Mesendoderm (in vitro differentiated cells): ENCODE results near the gene SEC14L2.

Experiments used
- DNase-seq: peaks from one replicate; pipeline ENCODE4 v3.0.0; 2013
- H2AK5ac ChIP-seq: 2 replicates; pipeline ENCODE4 v1.6.1; 2013; ENCODE audit warnings: low read length, inconsistent platforms
- H2BK120ac ChIP-seq: 2 replicates; pipeline ENCODE4 v1.6.1; 2013; ENCODE audit warnings: low read depth, mild to moderate bottlenecking, low read length, moderate library complexity, mixed read lengths
- H2BK15ac ChIP-seq: replicated peaks from 2 replicates; pipeline ENCODE4 v1.6.1; 2013; ENCODE audit warnings: low read depth, mild to moderate bottlenecking, moderate library complexity
- H2BK5ac ChIP-seq: 2 replicates; pipeline ENCODE4 v1.6.1; 2013; ENCODE audit warnings: low read length, inconsistent platforms
- H3K18ac ChIP-seq: 2 replicates; pipeline ENCODE4 v1.6.1; 2013; ENCODE audit warnings: mild to moderate bottlenecking, low read length, mixed read lengths
- H3K23ac ChIP-seq: one replicate; pipeline ENCODE4 v1.6.1; 2013; ENCODE audit warnings: low read length
- H3K27ac ChIP-seq: 2 replicates; pipeline ENCODE4 v1.5.1; 2013; ENCODE audit warnings: low read depth, mild to moderate bottlenecking, inconsistent platforms, low read length, moderate library complexity
- H3K27me3 ChIP-seq: 2 replicates; pipeline ENCODE4 v1.6.1; 2013; ENCODE audit warnings: low read length, control low read depth, mild to moderate bottlenecking, inconsistent platforms; ENCODE audit not compliant: insufficient read depth, poor library complexity
- H3K36me3 ChIP-seq: 2 replicates; pipeline ENCODE4 v1.6.1; 2013; ENCODE audit warnings: low read length, inconsistent platforms; ENCODE audit not compliant: control insufficient read depth, insufficient read depth
- H3K4ac ChIP-seq: one replicate; pipeline ENCODE4 v1.6.1; 2013; ENCODE audit warnings: low read depth, mild to moderate bottlenecking, low read length, moderate library complexity
- H3K4me1 ChIP-seq: 2 replicates; pipeline ENCODE4 v1.6.1; 2013; ENCODE audit warnings: low read depth, low read length, inconsistent platforms; ENCODE audit not compliant: control insufficient read depth
- H3K4me2 ChIP-seq: 2 replicates; pipeline ENCODE4 v1.6.1; 2013; ENCODE audit warnings: low read length
- H3K4me3 ChIP-seq: 2 replicates; pipeline ENCODE4 v1.5.1; 2013; ENCODE audit warnings: mild to moderate bottlenecking, low read length
- H3K56ac ChIP-seq: one replicate; pipeline ENCODE4 v1.6.1; 2013; ENCODE audit warnings: low read length
- H3K79me1 ChIP-seq: 2 replicates; pipeline ENCODE4 v1.6.1; 2013; ENCODE audit warnings: low read length, inconsistent platforms
- H3K79me2 ChIP-seq: 2 replicates; pipeline ENCODE4 v1.6.1; 2013; ENCODE audit warnings: mild to moderate bottlenecking, low read length; ENCODE audit not compliant: control insufficient read depth, insufficient read depth
- H3K9ac ChIP-seq: 2 replicates; pipeline ENCODE4 v1.6.1; 2013; ENCODE audit warnings: low read length, inconsistent platforms
- H4K5ac ChIP-seq: one replicate; pipeline ENCODE4 v1.6.1; 2013; ENCODE audit warnings: low read length
- H4K8ac ChIP-seq: one replicate; pipeline ENCODE4 v1.6.1; 2013; ENCODE audit warnings: low read depth, mild to moderate bottlenecking, control low read depth, low read length, moderate library complexity
- WGBS: extraction: QIAGEN DNeasy Blood & Tissue Kit; methylation state at CpG from one replicate; pipeline ENCODE4 v1.1.7; 2013; ENCODE audit warnings: low lambda C conversion rate, missing lambda C conversion rate; ENCODE audit not compliant: insufficient coverage; ENCODE audit errors: extremely low coverage; 5-methylcytosine and 5-hydroxymethylcytosine counted together

The SEC14L2 gene

DNA sequence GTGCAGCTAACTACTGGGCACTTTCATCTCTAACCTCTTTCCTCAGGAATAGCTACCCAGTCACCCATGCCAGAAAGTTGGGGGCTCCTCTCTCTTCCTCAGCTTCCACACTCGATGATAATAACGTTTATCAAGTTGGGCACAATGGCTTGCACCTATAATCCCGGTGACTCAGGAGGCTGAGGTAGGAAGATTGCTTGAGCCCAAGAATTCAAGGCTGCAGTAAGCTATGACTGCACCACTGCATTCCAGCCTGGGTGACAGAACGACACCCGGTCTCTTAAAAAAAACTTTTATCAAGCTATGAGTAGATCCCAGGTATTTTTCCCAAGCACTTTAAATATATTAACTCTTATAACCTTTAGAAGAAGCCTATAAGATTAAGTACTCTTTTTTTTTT lies 42.2 kb upstream of the SEC14L2 start:
- H3K27ac ChIP-seq, result no peak overlapping the region
- no CpG with 5 or more reads among the region's 5 CpGs for WGBS
- no peak overlapping the region for H3K4ac ChIP-seq
- H3K79me1 ChIP-seq, result peaks cover 22% of the 10 kb centered on the region
- H3K4me3 ChIP-seq, result no peak overlapping the region
- no peaks in the 10 kb centered on the region for H3K27me3 ChIP-seq
- H3K4me1 ChIP-seq, result peaks cover 5% of the 10 kb centered on the region
- peaks cover 27% of the 10 kb centered on the region for H3K79me2 ChIP-seq
- H3K56ac ChIP-seq, result no peak overlapping the region
- no peak overlapping the region for H2AK5ac ChIP-seq
- no peak overlapping the region for H3K4me2 ChIP-seq
- no peak overlapping the region for H3K9ac ChIP-seq
- DNase-seq, result no peak
- H3K36me3 ChIP-seq, result peaks cover 16% of the 10 kb centered on the region
- H2BK120ac ChIP-seq, result no peak overlapping the region
- no peak overlapping the region for H4K5ac ChIP-seq
- no peak overlapping the region for H4K8ac ChIP-seq
- no peak overlapping the region for H3K18ac ChIP-seq
- no peak overlapping the region for H2BK15ac ChIP-seq
- no peak overlapping the region for H3K23ac ChIP-seq
- no peak overlapping the region for H2BK5ac ChIP-seq

DNA sequence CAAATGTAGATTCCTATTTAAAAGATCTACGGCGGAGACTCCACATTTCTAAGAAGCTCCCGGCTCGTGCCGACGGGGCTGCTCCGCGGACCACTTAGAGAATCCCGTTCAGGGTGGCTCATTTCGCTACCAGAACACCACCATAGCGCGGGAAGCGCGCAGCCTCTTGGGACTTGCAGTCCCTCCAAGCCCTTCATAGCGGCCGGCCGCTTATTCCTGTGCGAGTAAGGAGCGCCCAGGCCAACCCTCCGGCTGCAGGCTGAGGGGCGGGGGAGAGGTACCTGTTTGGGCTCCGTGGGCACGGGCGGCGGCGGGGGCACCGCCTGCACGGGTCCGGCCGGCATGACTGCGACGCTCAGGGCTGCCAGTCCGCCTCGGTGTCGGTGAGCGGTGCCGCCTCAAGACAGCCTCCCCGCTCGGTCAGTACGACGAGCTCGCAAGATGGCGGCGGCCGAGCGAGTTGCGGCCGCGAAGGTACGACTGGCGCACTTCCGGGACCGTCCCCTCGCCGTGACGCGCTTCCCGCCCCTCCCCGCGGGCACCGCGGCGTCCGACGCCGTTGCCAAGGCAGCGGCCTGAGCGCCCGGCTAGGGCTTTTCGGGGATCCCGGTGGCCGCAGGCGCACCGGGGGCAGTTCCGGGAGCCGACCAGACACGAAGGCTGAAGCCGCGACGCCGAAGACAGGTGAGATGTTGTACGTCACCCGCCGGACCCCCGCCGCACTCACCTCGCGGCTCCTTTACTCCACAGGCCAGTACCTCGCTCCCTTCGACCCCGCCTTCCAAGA lies 40.2 kb upstream of the SEC14L2 start, which contains the start of the genes CCDC157 and SF3A1:
Gene CCDC157, plus strand, starts transcription at position 559 of the 787 bp plus-strand sequence. CDS start 8,994 bp downstream, outside the sequence.
Gene SF3A1, minus strand, starts transcription at position 446 of the 787 bp plus-strand sequence. Its CDS starts 102 bp downstream, at position 344.
- Histone ChIP-seq H3K4ac (peak within 1 kb of the TSS; percentile 66), H3K4me1 (peaks cover 5% of the 10 kb centered on the region), H2BK120ac (no peak within 1 kb of the TSS), H3K23ac (no peak within 1 kb of the TSS), H4K8ac (no peak within 1 kb of the TSS), H3K27ac (peak within 1 kb of the TSS; percentile 40), H3K27me3 (no peaks in the 10 kb centered on the region), H3K79me2 (peaks cover 23% of the 10 kb centered on the region), H3K9ac (peak within 1 kb of the TSS; percentile 91), H3K4me3 (peak within 1 kb of the TSS; percentile 97), H3K4me2 (peak within 1 kb of the TSS; percentile 97), H2BK15ac (no peak within 1 kb of the TSS), H2BK5ac (no peak within 1 kb of the TSS), H4K5ac (no peak within 1 kb of the TSS), H3K18ac (peak within 1 kb of the TSS; percentile 86), H3K56ac (peak within 1 kb of the TSS; percentile 96), H3K36me3 (peaks cover 12% of the 10 kb centered on the region), H2AK5ac (no peak within 1 kb of the TSS), H3K79me1 (peaks cover 20% of the 10 kb centered on the region)
- no CpG with 5 or more reads among the region's 91 CpGs for WGBS
- DNase-seq, result peak; percentile 97

DNA sequence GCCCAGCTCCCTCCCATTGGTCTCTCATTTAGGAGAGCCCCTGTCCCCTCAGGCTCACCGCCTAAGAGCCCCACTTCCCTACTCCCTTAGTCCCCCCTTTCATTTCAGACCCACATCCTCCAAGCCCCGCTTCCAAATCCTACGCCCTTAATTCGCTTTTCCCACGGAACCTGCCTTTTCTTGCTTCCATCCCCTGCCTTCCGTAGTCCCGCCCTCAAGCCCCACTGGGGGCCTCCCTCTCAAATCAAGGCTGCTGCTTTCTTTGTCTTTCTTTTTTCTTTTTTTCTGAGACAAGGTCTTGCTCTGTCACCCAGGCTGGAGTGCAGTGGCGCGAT lies 39.6 kb upstream of the SEC14L2 start:
- WGBS, result no CpG with 5 or more reads among the region's 9 CpGs
- H3K18ac ChIP-seq, result no peak overlapping the region
- H3K56ac ChIP-seq, result peak overlapping the region; percentile 93
- peaks cover 7% of the 10 kb centered on the region for H3K36me3 ChIP-seq
- no peak overlapping the region for H3K23ac ChIP-seq
- H3K27me3 ChIP-seq, result no peaks in the 10 kb centered on the region
- no peak overlapping the region for H2BK5ac ChIP-seq
- no peak overlapping the region for H4K8ac ChIP-seq
- peak overlapping the region; percentile 97 for H3K4me2 ChIP-seq
- H2BK120ac ChIP-seq, result no peak overlapping the region
- H3K4me1 ChIP-seq, result peaks cover 5% of the 10 kb centered on the region
- H2AK5ac ChIP-seq, result no peak overlapping the region
- H3K4me3 ChIP-seq, result peak overlapping the region; percentile 97
- peaks cover 23% of the 10 kb centered on the region for H3K79me2 ChIP-seq
- no peak for DNase-seq
- H2BK15ac ChIP-seq, result no peak overlapping the region
- no peak overlapping the region for H3K27ac ChIP-seq
- peak overlapping the region; percentile 91 for H3K9ac ChIP-seq
- no peak overlapping the region for H3K4ac ChIP-seq
- H4K5ac ChIP-seq, result no peak overlapping the region
- H3K79me1 ChIP-seq, result peaks cover 20% of the 10 kb centered on the region

DNA sequence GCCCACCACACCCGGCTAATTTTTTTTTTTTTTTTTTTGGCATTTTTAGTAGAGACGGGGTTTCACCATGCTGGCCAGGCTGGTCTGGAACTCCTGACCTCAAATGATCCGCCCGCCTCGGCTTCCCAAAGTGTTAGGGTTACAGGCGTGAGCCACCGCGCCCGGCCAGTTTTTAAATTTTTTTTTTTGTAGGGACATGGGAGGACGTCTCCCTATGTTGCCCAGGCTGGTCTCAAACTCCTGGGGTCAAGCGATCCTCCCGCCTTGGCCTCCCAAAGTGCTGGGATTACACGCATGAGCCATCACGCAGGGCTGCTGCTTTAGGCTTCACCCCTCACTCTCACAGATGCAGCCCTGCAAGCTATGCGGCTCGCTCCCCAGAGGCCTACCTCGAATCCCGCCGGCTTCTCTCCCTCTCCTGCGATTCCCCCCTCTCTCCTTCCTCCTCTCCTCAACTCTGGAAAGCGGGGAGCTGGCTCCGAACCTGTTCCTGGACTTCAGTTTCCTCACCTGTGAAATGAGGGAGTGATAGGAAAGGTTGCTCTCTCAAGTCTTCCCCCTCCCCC lies 39.1 kb upstream of the SEC14L2 start:
- no CpG with 5 or more reads among the region's 22 CpGs for WGBS

DNA sequence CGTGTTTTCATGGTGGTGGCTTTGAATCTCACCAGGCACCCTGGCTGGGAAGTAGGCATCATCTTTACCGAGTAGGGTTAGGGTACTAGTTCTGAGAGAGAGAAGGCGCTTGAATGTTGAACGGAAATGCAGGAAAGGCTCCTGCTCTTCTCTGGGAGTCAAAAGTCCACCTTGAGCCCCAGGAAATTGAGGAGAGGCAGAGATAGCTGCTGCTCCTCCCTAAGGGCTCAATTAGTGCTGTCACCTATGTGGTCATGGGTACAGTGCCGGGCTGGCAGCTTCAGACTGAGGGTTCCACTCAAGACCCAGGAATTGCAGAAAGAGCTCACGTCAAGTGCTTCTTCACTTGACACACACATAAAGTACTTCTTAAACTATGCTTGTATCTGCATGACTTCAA lies 38.3 kb upstream of the SEC14L2 start:
- no peak overlapping the region for H4K8ac ChIP-seq

More for the DNA sequence above, 39.1 kb upstream of the SEC14L2 start:
- Histone ChIP-seq H3K56ac (peak overlapping the region; percentile 93), H3K27me3 (no peaks in the 10 kb centered on the region), H4K5ac (no peak overlapping the region), H3K18ac (no peak overlapping the region), H3K27ac (no peak overlapping the region), H3K79me2 (peaks cover 23% of the 10 kb centered on the region), H3K79me1 (peaks cover 17% of the 10 kb centered on the region), H2BK5ac (no peak overlapping the region), H2AK5ac (no peak overlapping the region), H4K8ac (no peak overlapping the region), H3K4me2 (peak overlapping the region; percentile 11), H3K36me3 (peaks cover 1% of the 10 kb centered on the region), H3K4ac (no peak overlapping the region), H3K4me1 (peaks cover 8% of the 10 kb centered on the region), H3K9ac (peak overlapping the region; percentile 26), H3K4me3 (no peak overlapping the region), H2BK120ac (no peak overlapping the region), H2BK15ac (no peak overlapping the region), H3K23ac (peak overlapping the region; percentile 66)
- no peak for DNase-seq

More for the DNA sequence above, 38.3 kb upstream of the SEC14L2 start:
- no CpG with 5 or more reads among the region's 6 CpGs for WGBS
- H3K18ac ChIP-seq, result no peak overlapping the region
- H3K27me3 ChIP-seq, result no peaks in the 10 kb centered on the region
- peaks cover 10% of the 10 kb centered on the region for H3K4me1 ChIP-seq
- H3K79me1 ChIP-seq, result peaks cover 17% of the 10 kb centered on the region
- H3K9ac ChIP-seq, result peak overlapping the region; percentile 11
- H3K4ac ChIP-seq, result no peak overlapping the region
- peaks cover 23% of the 10 kb centered on the region for H3K79me2 ChIP-seq
- no peak overlapping the region for H3K27ac ChIP-seq
- H3K4me3 ChIP-seq, result no peak overlapping the region
- no peak overlapping the region for H3K4me2 ChIP-seq
- no peak for DNase-seq
- H2BK15ac ChIP-seq, result no peak overlapping the region
- no peak overlapping the region for H2BK120ac ChIP-seq
- H2AK5ac ChIP-seq, result no peak overlapping the region
- H2BK5ac ChIP-seq, result no peak overlapping the region
- H3K23ac ChIP-seq, result no peak overlapping the region
- H3K36me3 ChIP-seq, result no peaks in the 10 kb centered on the region
- no peak overlapping the region for H3K56ac ChIP-seq
- no peak overlapping the region for H4K5ac ChIP-seq
